ENCODE results near the gene PLK5.

- TF ChIP-seq CTCF (IDR thresholded peaks at IDR 0.05) (no peak), POLR2AphosphoS5 (IDR thresholded peaks at IDR 0.05) (no peak), POLR2A (IDR thresholded peaks at IDR 0.05) (no peak)
Observed at GRCh38 chr19:1492474-1493006, 31.3 kb upstream of the PLK5 start.

Measured in gastroesophageal sphincter (tissue), 3 donors.